22Rv1 (cell line): ENCODE results near the gene ADK.

Source experiments
- CTCF ChIP-seq: fragments of 450-650 bp; IDR thresholded peaks from 2 replicates; pipeline ENCODE4 v1.5.1; 2017; ENCODE audit warnings: mild to moderate bottlenecking
- ZFX ChIP-seq: fragments of 450-650 bp; IDR thresholded peaks from 2 replicates; pipeline ENCODE4 v1.6.1; 2017; ENCODE audit warnings: antibody characterized with exemption, borderline replicate concordance

- TF ChIP-seq CTCF (no peak), ZFX (no peak)
These were observed 363.3 kb downstream of the ADK start for GRCh38 chr10:74514322-74514721.
